Smooth muscle cell (in vitro differentiated cells): Measurements from ENCODE around the gene PEX11G. TPM values are rescaled to one million over a fixed set of nuclear protein-coding genes. Genes with fewer than 3 reads are reported as not detected.

ENCODE experiments used
- DNase-seq: peaks from one replicate; lab custom pipeline; 2025; ENCODE audit not compliant: unreplicated experiment; lab: John Stamatoyannopoulos, UW
- H2AFZ ChIP-seq: fragments of 200-600 bp; sonication (generic); 2 replicates; pipeline ENCODE4 v1.6.0; 2016; ENCODE audit warnings: antibody characterized with exemption, low read depth, mild to moderate bottlenecking
- H3F3A ChIP-seq: fragments of 200-600 bp; sonication (generic); 2 replicates; pipeline ENCODE4 v1.6.0; 2017; ENCODE audit warnings: antibody characterized with exemption, low read depth
- H3K27ac ChIP-seq: fragments of 200-600 bp; sonication (generic); 2 replicates; pipeline ENCODE4 v1.5.1; 2016; ENCODE audit warnings: low read depth, mild to moderate bottlenecking
- H3K27me3 ChIP-seq: fragments of 200-600 bp; sonication (generic); 2 replicates; pipeline ENCODE4 v1.6.1; 2016; ENCODE audit warnings: low read depth, mild to moderate bottlenecking
- H3K36me3 ChIP-seq: fragments of 200-600 bp; sonication (generic); 2 replicates; pipeline ENCODE4 v1.5.1; 2016; ENCODE audit warnings: low read depth
- H3K4me1 ChIP-seq: fragments of 200-600 bp; sonication (generic); 2 replicates; pipeline ENCODE4 v1.5.1; 2016; ENCODE audit warnings: low read depth
- H3K4me2 ChIP-seq: fragments of 200-600 bp; sonication (generic); 2 replicates; pipeline ENCODE4 v1.6.0; 2016; ENCODE audit warnings: mild to moderate bottlenecking
- H3K4me3 ChIP-seq: fragments of 200-600 bp; sonication (generic); 2 replicates; pipeline ENCODE4 v1.5.1; 2016; ENCODE audit warnings: mild to moderate bottlenecking
- H3K79me2 ChIP-seq: fragments of 200-600 bp; sonication (generic); 2 replicates; pipeline ENCODE4 v1.6.0; 2016; ENCODE audit warnings: low read depth, mild to moderate bottlenecking
- H3K9ac ChIP-seq: fragments of 200-600 bp; sonication (generic); 2 replicates; pipeline ENCODE4 v1.6.0; 2016; ENCODE audit warnings: low read depth
- H3K9me3 ChIP-seq: fragments of 200-600 bp; sonication (generic); replicated peaks from 2 replicates; pipeline ENCODE4 v1.5.1; 2016; ENCODE audit warnings: low read depth
- H4K20me1 ChIP-seq: fragments of 200-600 bp; sonication (generic); 2 replicates; pipeline ENCODE4 v1.6.0; 2016; ENCODE audit warnings: low read depth
- WGBS: methylation state at CpG from one replicate; pipeline ENCODE4 v1.1.7; 2016; ENCODE audit warnings: low lambda C conversion rate; 5-methylcytosine and 5-hydroxymethylcytosine counted together
- polyA plus RNA-seq: library from polyadenylated mRNA; unstranded; fragments of >200 nt; fragmentation: Nextera tagmentation; extraction: Ambion mirVana; gene quantifications from 2 replicates; pipeline ENCODE4 v1.2.1, GENCODE V29; 2016
- total RNA-seq: library from RNA; depleted of rRNA; stranded (reverse); fragments of >200 nt; gene quantifications from 2 replicates; pipeline ENCODE4 v1.2.3, GENCODE V29; 2014
- TF ChIP-seq, protein P1 (sequence below): fragments of 200-600 bp; sonication (generic); IDR thresholded peaks from 2 replicates; pipeline ENCODE4 v1.5.1; 2017; ENCODE audit warnings: borderline replicate concordance, mild to moderate bottlenecking, antibody characterized with exemption; ENCODE audit not compliant: insufficient read depth, poor library complexity, severe bottlenecking

The PEX11G gene
- total and polyA plus RNA-seq, 2 experiments from 2014 or later: 4.3 TPM; not detected in 1

DNA sequence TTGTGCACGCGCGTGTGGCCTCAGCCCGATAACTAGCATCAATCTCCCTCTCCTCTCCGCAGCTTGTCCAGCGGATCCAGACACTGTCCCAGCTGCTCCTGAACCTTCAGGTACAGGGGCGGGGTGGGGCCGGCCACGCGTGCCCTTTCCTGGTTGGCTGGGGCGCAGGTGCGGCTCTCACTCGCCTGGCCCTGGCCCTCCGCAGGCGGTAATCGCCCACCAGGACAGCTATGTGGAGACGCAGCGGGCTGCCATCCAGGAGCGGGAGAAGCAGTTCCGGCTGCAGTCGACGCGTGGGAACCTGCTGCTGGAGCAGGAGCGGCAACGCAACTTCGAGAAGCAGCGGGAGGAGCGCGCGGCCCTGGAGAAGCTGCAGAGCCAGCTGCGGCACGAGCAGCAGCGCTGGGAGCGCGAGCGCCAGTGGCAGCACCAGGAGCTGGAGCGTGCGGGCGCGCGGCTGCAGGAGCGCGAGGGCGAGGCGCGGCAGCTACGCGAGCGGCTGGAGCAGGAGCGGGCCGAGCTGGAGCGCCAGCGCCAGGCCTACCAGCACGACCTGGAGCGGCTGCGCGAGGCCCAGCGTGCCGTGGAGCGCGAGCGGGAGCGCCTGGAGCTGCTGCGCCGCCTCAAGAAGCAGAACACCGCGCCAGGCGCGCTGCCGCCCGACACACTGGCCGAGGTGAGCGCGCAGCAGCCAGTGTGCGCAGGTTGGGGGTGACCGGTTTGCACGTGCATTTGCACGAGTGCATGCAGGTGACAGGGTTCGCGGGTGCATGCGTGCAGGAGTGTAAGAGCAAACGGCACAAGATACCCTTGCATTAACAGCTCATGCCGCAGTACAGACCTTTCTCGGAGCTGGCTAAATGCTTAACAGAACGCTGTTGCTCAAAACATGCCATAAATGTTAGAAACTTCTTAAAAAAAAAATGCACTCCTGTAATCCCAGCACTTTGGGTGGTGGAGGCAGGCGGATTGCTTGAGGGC, 21.5 kb downstream of the PEX11G start:
- Histone ChIP-seq H3K4me3 (no peak overlapping the region), H3K36me3 (no peaks in the 10 kb centered on the region), H3K4me2 (no peak overlapping the region), H3K27me3 (no peaks in the 10 kb centered on the region), H3K4me1 (no peaks in the 10 kb centered on the region), H2AFZ (no peak overlapping the region), H3K27ac (no peak overlapping the region), H3K79me2 (no peaks in the 10 kb centered on the region), H3K9me3 (no peaks in the 10 kb centered on the region), H3F3A (no peaks in the 10 kb centered on the region), H3K9ac (no peak overlapping the region), H4K20me1 (no peaks in the 10 kb centered on the region)
- no peak for DNase-seq
- 98% methylated on average over 63 of the region's 86 CpGs for WGBS
- TF ChIP-seq, protein P1, sequence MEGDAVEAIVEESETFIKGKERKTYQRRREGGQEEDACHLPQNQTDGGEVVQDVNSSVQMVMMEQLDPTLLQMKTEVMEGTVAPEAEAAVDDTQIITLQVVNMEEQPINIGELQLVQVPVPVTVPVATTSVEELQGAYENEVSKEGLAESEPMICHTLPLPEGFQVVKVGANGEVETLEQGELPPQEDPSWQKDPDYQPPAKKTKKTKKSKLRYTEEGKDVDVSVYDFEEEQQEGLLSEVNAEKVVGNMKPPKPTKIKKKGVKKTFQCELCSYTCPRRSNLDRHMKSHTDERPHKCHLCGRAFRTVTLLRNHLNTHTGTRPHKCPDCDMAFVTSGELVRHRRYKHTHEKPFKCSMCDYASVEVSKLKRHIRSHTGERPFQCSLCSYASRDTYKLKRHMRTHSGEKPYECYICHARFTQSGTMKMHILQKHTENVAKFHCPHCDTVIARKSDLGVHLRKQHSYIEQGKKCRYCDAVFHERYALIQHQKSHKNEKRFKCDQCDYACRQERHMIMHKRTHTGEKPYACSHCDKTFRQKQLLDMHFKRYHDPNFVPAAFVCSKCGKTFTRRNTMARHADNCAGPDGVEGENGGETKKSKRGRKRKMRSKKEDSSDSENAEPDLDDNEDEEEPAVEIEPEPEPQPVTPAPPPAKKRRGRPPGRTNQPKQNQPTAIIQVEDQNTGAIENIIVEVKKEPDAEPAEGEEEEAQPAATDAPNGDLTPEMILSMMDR: no peak

DNA sequence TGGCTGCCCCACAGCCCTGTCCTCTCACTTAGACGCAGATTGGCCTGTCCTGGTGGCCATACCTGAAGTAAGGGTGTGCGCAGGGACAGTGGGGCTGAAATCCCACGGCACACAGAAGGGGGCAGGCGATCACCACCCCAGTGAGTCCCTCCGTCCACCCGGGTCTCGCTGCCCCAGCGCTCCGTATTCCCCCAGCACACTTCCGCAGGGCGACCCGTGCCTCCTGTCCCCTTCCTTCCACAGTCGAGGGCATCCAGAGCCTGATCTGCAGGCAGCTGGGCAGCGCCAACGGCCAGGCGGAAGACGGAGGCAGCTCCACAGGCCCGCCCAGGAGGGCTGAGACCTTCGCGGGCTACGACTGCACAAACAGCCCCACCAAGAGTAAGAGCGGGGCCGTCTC, 25.3 kb downstream of the PEX11G start:
- H3K79me2 ChIP-seq: no peaks in the 10 kb centered on the region
- no peaks in the 10 kb centered on the region for H3K9me3 ChIP-seq
- WGBS: 98% methylated on average over 23 of the region's 23 CpGs

GRCh38 chr19:7461841-7462629, 26.8 kb downstream of the PEX11G start:
- TF ChIP-seq, protein P1: no peak
- Histone ChIP-seq H3K27ac (peak overlapping the region; percentile 80), H4K20me1 (no peaks in the 10 kb centered on the region), H3K79me2 (peaks cover under 1% of the 10 kb centered on the region), H3F3A (no peaks in the 10 kb centered on the region), H3K27me3 (no peaks in the 10 kb centered on the region), H3K36me3 (no peaks in the 10 kb centered on the region), H3K9me3 (no peaks in the 10 kb centered on the region), H3K4me2 (no peak overlapping the region), H3K9ac (no peak overlapping the region), H2AFZ (no peak overlapping the region), H3K4me1 (no peaks in the 10 kb centered on the region), H3K4me3 (no peak overlapping the region)
- 97% methylated on average over 28 of the region's 28 CpGs for WGBS
- no peak for DNase-seq

More for the DNA sequence above, 25.3 kb downstream of the PEX11G start:
- H3K4me2 ChIP-seq: no peak overlapping the region
- H3K4me1 ChIP-seq: no peaks in the 10 kb centered on the region
- TF ChIP-seq, protein P1: no peak
- no peaks in the 10 kb centered on the region for H3K27me3 ChIP-seq
- H3F3A ChIP-seq: no peaks in the 10 kb centered on the region
- H3K9ac ChIP-seq: no peak overlapping the region
- H3K27ac ChIP-seq: no peak overlapping the region
- no peaks in the 10 kb centered on the region for H4K20me1 ChIP-seq
- H2AFZ ChIP-seq: no peak overlapping the region
- no peak overlapping the region for H3K4me3 ChIP-seq
- no peaks in the 10 kb centered on the region for H3K36me3 ChIP-seq
- DNase-seq: no peak
